Prostate gland (tissue), 2 donors: ENCODE measurements around the gene OGFRL1. TPM values are rescaled to one million over a fixed set of nuclear protein-coding genes. Genes with fewer than 3 reads are reported as not detected.

Experiments used
- DNase-seq: peaks from one replicate; pipeline ENCODE4 v3.0.0-alpha.2; 2019; ENCODE audit warnings: low spot score
- H3K27ac ChIP-seq, 2 donors: fragments of 200-600 bp; sonication (generic); 2 replicates each; pipeline ENCODE4 v1.5.1; 2017 to 2019
- H3K27me3 ChIP-seq: fragments of 200-600 bp; sonication (generic); replicated peaks from 2 replicates; pipeline ENCODE4 v1.5.1; 2019; ENCODE audit not compliant: insufficient read depth
- H3K36me3 ChIP-seq, 2 donors: fragments of 200-600 bp; sonication (generic); 1 replicate in 1 of 2; 2 replicates in 1 of 2; pipeline versions ENCODE4 v1.5.1 to v1.8.1; 2017 to 2019
- H3K4me1 ChIP-seq: fragments of 200-600 bp; sonication (generic); replicated peaks from 2 replicates; pipeline ENCODE4 v1.5.1; 2019
- H3K4me3 ChIP-seq, 2 donors: fragments of 200-600 bp; sonication (generic); 2 replicates each; pipeline ENCODE4 v1.5.1; 2017 to 2019
- H3K9me3 ChIP-seq: fragments of 200-600 bp; sonication (generic); 2 replicates; pipeline ENCODE4 v1.5.1; 2017
- POLR2A ChIP-seq: fragments of 450-650 bp; IDR thresholded peaks from one replicate; pipeline ENCODE4 v1.6.1; 2016; ENCODE audit warnings: antibody characterized with exemption, mild to moderate bottlenecking
- POLR2AphosphoS5 ChIP-seq: sonication (generic); formaldehyde crosslinking; IDR thresholded peaks from one replicate; pipeline ENCODE4 v1.6.1; 2017; ENCODE audit warnings: antibody characterized with exemption
- WGBS: methylation state at CpG from one replicate; pipeline ENCODE4 v1.1.5; 2018; 5-methylcytosine and 5-hydroxymethylcytosine counted together
- intact Hi-C: fragments of 100-400 bp; cut with DNase I; formaldehyde crosslinking; loops from one replicate; pipeline ENCODE4 v1.14.2; 2022
- total RNA-seq, 2 donors: library from RNA; depleted of rRNA; stranded (reverse); fragments of >200 nt; gene quantifications; one replicate each; pipeline ENCODE4 v1.1.0, GENCODE V29; 2016
- TF ChIP-seq, protein P1 (sequence below), 4 experiments: fragments of 200-600 bp in 2 of 4; fragments of 450-650 bp in 2 of 4; sonication (generic) in 2 of 4; IDR thresholded peaks; 1 replicate in 3 of 4; 2 replicates in 1 of 4; pipeline ENCODE4 v1.5.1; 2016 to 2019; ENCODE audit warnings: antibody characterized with exemption in 4 of 4, mild to moderate bottlenecking in 2 of 4, moderate library complexity in 2 of 4

Gene OGFRL1
- total RNA-seq, 2 donors from 2014 or later: 18.4 to 20.4 TPM

DNA sequence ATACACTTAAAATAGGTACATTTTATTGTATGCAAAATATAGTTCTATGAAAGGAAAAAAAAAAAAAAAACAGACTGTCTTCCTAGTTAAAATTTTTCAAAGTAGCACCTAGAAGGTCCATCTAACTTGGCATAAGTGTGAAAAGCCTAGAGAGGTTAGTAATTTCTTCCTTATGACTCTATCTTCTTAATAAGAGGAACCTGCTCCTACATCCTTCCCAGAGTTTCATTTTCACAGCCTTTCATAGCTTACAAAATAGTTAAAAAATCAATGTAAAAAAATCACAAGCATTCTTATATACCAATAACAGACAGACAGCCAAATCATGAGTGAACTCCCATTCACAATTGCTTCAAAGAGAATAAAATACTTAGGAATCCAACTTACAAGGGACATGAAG lies 28.8 kb downstream of the OGFRL1 start:
- TF ChIP-seq POLR2A (no peak), POLR2AphosphoS5 (no peak)
- TF ChIP-seq, protein P1, sequence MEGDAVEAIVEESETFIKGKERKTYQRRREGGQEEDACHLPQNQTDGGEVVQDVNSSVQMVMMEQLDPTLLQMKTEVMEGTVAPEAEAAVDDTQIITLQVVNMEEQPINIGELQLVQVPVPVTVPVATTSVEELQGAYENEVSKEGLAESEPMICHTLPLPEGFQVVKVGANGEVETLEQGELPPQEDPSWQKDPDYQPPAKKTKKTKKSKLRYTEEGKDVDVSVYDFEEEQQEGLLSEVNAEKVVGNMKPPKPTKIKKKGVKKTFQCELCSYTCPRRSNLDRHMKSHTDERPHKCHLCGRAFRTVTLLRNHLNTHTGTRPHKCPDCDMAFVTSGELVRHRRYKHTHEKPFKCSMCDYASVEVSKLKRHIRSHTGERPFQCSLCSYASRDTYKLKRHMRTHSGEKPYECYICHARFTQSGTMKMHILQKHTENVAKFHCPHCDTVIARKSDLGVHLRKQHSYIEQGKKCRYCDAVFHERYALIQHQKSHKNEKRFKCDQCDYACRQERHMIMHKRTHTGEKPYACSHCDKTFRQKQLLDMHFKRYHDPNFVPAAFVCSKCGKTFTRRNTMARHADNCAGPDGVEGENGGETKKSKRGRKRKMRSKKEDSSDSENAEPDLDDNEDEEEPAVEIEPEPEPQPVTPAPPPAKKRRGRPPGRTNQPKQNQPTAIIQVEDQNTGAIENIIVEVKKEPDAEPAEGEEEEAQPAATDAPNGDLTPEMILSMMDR (IDR thresholded peaks at IDR 0.05): no peak
- Histone ChIP-seq H3K27ac (no peak overlapping the region), H3K27me3 (no peaks in the 10 kb centered on the region), H3K4me1 (no peaks in the 10 kb centered on the region), H3K4me3 (no peak overlapping the region), H3K36me3 (no peaks in the 10 kb centered on the region), H3K9me3 (no peaks in the 10 kb centered on the region)
- intact Hi-C loops: no loop called here
- no peak for DNase-seq

DNA sequence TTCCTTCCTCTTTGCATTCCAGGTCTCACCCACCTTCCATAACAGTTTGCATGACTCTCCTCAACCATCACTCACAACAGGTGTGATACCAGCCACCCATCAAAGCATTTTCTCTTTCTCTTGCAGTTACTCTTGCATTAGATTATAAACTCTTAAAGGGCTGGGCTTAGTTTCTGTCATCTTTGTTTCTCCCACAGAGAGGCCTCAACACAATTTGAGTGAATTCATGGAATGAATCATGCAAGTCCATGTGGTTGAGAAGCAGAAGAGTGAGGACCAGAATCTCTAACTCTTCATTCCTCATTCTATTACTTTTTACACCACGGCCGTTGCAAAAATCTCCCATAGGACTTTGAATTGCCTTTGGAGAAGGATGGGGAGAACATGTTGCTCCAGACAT lies 31.4 kb downstream of the OGFRL1 start:
- 98% methylated on average over 2 of the region's 2 CpGs for WGBS
- Histone ChIP-seq H3K4me1 (no peaks in the 10 kb centered on the region), H3K4me3 (no peak overlapping the region), H3K36me3 (no peaks in the 10 kb centered on the region), H3K27me3 (no peaks in the 10 kb centered on the region), H3K27ac (no peak overlapping the region), H3K9me3 (no peaks in the 10 kb centered on the region)
- intact Hi-C loops: no loop called here
- no peak for DNase-seq
- TF ChIP-seq POLR2A (no peak), POLR2AphosphoS5 (no peak)
- TF ChIP-seq, protein P1 (IDR thresholded peaks at IDR 0.05): no peak

DNA sequence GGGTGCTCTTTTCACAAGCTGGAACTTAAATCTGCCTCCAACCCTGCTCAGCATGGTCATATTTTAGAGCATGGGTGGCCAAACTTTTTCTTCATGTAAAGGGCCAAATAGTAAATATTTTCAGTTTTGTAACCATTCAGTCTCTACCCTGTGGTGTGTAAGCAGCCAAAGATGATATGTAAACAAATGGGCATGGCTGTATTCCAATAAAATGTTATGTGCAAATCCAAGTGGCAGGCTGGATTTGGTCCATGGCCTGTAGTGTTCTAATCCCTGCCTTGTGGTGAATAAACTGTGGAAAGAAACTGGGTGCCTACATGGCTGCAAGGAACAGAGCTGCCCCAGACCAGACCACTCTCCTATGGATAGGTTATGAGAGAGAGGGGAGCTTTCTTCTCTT lies 32.7 kb downstream of the OGFRL1 start:
- TF ChIP-seq POLR2AphosphoS5: no peak
- TF ChIP-seq POLR2A: no peak
- TF ChIP-seq, protein P1 (IDR thresholded peaks at IDR 0.05): no peak
- no peak for DNase-seq
- intact Hi-C loops: no loop called here
- no peaks in the 10 kb centered on the region for H3K4me1 ChIP-seq
- H3K27ac ChIP-seq: no peak overlapping the region
- no peaks in the 10 kb centered on the region for H3K9me3 ChIP-seq
- H3K27me3 ChIP-seq: no peaks in the 10 kb centered on the region
- H3K4me3 ChIP-seq: no peak overlapping the region
- H3K36me3 ChIP-seq: no peaks in the 10 kb centered on the region

DNA sequence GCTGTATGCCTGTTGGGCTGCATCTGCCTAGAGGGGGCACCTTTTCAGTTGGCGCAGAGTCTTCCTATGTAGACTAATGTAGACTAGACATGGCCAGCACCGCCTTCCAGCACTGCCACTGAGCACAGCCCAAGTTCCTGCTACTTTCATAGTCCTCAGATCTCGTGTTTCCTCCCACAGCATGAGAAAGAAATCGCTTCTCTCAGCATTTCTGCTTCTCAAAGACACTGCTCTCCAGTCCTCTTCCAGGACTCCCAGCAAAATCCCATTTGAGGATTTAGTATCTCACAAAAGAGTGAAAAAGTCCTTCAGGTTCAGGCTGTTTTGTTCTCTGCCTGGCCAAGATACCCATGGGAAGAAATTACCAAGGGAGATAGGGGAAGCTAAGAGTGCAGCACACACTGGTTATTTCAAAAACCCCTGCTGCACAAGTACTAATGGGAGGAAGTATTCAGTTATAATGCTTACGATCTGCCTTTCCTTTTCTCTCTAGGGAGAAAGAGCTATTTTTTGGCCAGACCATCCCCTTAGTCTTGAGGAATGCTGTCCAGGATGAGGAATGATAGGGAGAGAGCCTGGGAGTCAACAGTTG lies 35.7 kb downstream of the OGFRL1 start:
- Histone ChIP-seq H3K36me3 (no peaks in the 10 kb centered on the region), H3K4me3 (no peak overlapping the region), H3K27me3 (no peaks in the 10 kb centered on the region), H3K4me1 (no peaks in the 10 kb centered on the region), H3K9me3 (no peaks in the 10 kb centered on the region), H3K27ac (no peak overlapping the region)
- no peak for DNase-seq
- whole genome bisulfite sequencing: 87% methylated on average over 5 of the region's 5 CpGs
- intact Hi-C loops: no loop called here
- TF ChIP-seq POLR2A (no peak), POLR2AphosphoS5 (no peak)

DNA sequence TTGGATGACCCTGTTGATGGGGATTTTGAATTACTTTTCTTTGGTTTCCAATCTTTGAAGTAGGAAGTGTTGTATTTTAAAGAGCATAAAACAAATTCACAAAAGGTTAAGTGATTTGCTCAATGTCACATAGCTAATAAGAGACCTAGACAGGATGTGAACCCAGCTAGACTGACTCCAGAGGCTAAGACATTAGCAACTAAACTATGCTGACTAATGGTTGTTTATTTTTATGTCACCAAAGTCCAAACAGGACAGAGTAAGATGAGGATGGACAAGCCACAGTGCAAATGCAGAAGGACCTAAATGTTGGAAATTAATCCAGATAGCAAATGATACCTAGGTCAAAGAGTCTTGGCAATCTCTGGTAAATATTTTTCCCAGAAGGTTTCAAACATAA lies 38.0 kb downstream of the OGFRL1 start:
- H3K36me3 ChIP-seq: no peaks in the 10 kb centered on the region
- TF ChIP-seq, protein P1 (IDR thresholded peaks at IDR 0.05): no peak
- H3K27me3 ChIP-seq: no peaks in the 10 kb centered on the region
- no peaks in the 10 kb centered on the region for H3K4me1 ChIP-seq
- no peak overlapping the region for H3K4me3 ChIP-seq
- intact Hi-C loops: no loop called here
- no peak for DNase-seq
- H3K27ac ChIP-seq: no peak overlapping the region
- no peaks in the 10 kb centered on the region for H3K9me3 ChIP-seq
